ENCODE data around the gene C1QTNF1. TPM values are rescaled to one million over a fixed set of nuclear protein-coding genes. Genes with fewer than 3 reads are reported as not detected.

Gene C1QTNF1
- total RNA-seq, 2 donors from 2014 or later = 125 to 401 TPM

DNA sequence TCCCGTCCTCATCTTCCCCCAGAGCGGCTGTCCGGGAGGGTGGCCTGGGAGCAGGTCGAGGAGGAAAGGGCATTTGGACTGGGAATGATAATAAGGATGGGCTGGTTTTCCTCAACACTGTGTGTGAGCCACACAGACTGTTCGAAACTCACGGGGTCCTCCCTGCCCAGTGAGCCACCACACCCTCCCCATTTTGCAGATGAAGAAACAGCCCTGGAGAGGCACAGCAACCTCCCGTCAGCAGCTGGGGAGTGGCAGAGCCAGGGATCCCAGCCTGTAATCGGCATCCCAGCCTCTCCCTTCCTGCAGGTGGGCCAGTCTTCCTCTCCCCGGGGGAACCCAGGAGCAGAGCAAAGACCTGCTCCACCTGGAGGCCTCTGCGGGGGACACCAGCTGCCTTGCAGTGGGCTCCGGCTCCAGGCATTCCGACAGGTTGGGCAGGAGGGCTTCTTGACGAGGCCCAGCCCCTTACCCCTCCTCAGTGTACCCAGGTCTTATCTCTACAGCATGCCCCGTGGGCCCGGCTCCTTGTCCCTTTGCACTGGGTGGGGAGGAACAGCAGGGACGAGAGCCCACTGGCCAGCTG is 74.4 kb downstream of the C1QTNF1 start:
- H3K36me3 ChIP-seq = no peaks in the 10 kb centered on the region
- TF ChIP-seq, protein P1, sequence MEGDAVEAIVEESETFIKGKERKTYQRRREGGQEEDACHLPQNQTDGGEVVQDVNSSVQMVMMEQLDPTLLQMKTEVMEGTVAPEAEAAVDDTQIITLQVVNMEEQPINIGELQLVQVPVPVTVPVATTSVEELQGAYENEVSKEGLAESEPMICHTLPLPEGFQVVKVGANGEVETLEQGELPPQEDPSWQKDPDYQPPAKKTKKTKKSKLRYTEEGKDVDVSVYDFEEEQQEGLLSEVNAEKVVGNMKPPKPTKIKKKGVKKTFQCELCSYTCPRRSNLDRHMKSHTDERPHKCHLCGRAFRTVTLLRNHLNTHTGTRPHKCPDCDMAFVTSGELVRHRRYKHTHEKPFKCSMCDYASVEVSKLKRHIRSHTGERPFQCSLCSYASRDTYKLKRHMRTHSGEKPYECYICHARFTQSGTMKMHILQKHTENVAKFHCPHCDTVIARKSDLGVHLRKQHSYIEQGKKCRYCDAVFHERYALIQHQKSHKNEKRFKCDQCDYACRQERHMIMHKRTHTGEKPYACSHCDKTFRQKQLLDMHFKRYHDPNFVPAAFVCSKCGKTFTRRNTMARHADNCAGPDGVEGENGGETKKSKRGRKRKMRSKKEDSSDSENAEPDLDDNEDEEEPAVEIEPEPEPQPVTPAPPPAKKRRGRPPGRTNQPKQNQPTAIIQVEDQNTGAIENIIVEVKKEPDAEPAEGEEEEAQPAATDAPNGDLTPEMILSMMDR (IDR thresholded peaks at IDR 0.05) = no peak
- H3K27me3 ChIP-seq = peaks cover 8 to 23% of the 10 kb centered on the region in 2 donors
- DNase-seq (ENCODE audit: low spot score) = no peak
- H3K27ac ChIP-seq = no peak overlapping the region
- no peaks in the 10 kb centered on the region for H3K9me3 ChIP-seq
- H3K4me1 ChIP-seq = no peaks in the 10 kb centered on the region
- H3K4me3 ChIP-seq = no peak overlapping the region

Other genes with a start within 250 kb of the C1QTNF1 start
- gene CYTH1, start 241.9 kb upstream of the C1QTNF1 start, total RNA-seq = 10 to 100 TPM; 23.8 to 31.0 TPM
- 10 to 100 TPM; 15.4 to 18.1 TPM for gene USP36, start 183.4 kb upstream of the C1QTNF1 start, total RNA-seq
- 1 to 10 TPM in 1 of 2 donors, under 1 TPM in 1; 0.83 to 1.1 TPM for gene CEP295NL, start 121.0 kb upstream of the C1QTNF1 start, total RNA-seq
- 100 to 1,000 TPM in 1 of 2 donors, 10 to 100 TPM in 1; 99.1 to 158 TPM for gene TIMP2, start 98.8 kb upstream of the C1QTNF1 start, total RNA-seq
- 100 to 1,000 TPM; 488 to 733 TPM for gene LGALS3BP, start 44.2 kb upstream of the C1QTNF1 start, total RNA-seq
- 10 to 100 TPM; 20.9 to 40.1 TPM for gene CANT1, start 14.4 kb upstream of the C1QTNF1 start, total RNA-seq
- gene ENGASE, start 50.7 kb downstream of the C1QTNF1 start, total RNA-seq = 10 to 100 TPM in 1 of 2 donors, 1 to 10 TPM in 1; 7.7 to 13.5 TPM

All from right atrium auricular region (tissue), 2 donors.